Stimulated activated naive CD8-positive, alpha-beta T cell treated with anti-CD3 and anti-CD28 coated beads, Interleukin-15, amount 100 ng/mL, for 72 hours (primary cell): Measurements from ENCODE around the gene ZSCAN5A.
"Not testable (repeated sequence)": the region's sequence is repeated elsewhere in the genome, so short reads cannot be mapped to it uniquely, and the experiment has no call there.

Experiments used
- ATAC-seq: fragments of 150-1000 bp; cut with Tn5 transposase; 2 replicates; pipeline ENCODE4 v1.10.0; 2021; ENCODE audit warnings: mild to moderate bottlenecking, moderate library complexity
- DNase-seq, 2 donors: peaks; one replicate each; pipeline ENCODE4 v3.0.0; 2021 to 2022
- H3K27ac Mint-ChIP-seq, 2 donors: one replicate each; pipeline ENCODE4 v1.8.0; 2022; ENCODE audit warnings: mild to moderate bottlenecking in 2 of 2, mixed read lengths in 2 of 2, moderate library complexity in 2 of 2
- H3K27me3 Mint-ChIP-seq: one replicate; pipeline ENCODE4 v1.8.0; 2022; ENCODE audit warnings: mixed read lengths
- H3K4me1 Mint-ChIP-seq: one replicate; pipeline ENCODE4 v1.8.0; 2022; ENCODE audit warnings: mild to moderate bottlenecking, mixed read lengths
- H3K4me3 Mint-ChIP-seq, 2 donors: one replicate each; pipeline ENCODE4 v1.8.0; 2022; ENCODE audit warnings: mild to moderate bottlenecking in 2 of 2, mixed read lengths in 2 of 2, moderate library complexity in 1 of 2
- H3K9me3 Mint-ChIP-seq, 2 donors: one replicate each; pipeline ENCODE4 v1.8.0; 2022; ENCODE audit warnings: mixed read lengths in 2 of 2

The ZSCAN5A gene

GRCh38 chr19:56266051-56266450 lies 48.6 kb downstream of the ZSCAN5A start:
- Mint-ChIP-seq H3K9me3 (no peaks in the 10 kb centered on the region), H3K4me3 (no peak overlapping the region), H3K27ac (no peak overlapping the region), H3K27me3 (no peaks in the 10 kb centered on the region), H3K4me1 (no peaks in the 10 kb centered on the region)
- DNase-seq (no peak), ATAC-seq (no peak)

- no peaks in the 10 kb centered on the region for H3K9me3 Mint-ChIP-seq
- no peaks in the 10 kb centered on the region for H3K27me3 Mint-ChIP-seq
- no peaks in the 10 kb centered on the region for H3K4me1 Mint-ChIP-seq
- no peak overlapping the region for H3K4me3 Mint-ChIP-seq
- ATAC-seq, result no peak
- no peak overlapping the region for H3K27ac Mint-ChIP-seq
- no peak for DNase-seq
Observed at GRCh38 chr19:56263319-56263718, 51.3 kb downstream of the ZSCAN5A start.

- not testable (repeated sequence) for H3K27me3 Mint-ChIP-seq, ATAC-seq, H3K9me3 Mint-ChIP-seq, H3K4me1 Mint-ChIP-seq, DNase-seq, H3K4me3 Mint-ChIP-seq
- H3K27ac Mint-ChIP-seq, result peak overlapping the region in 1 of 2 donors; percentile 67
Observed at GRCh38 chr19:56261932-56262331, 52.7 kb downstream of the ZSCAN5A start.

- Mint-ChIP-seq H3K27ac (no peak overlapping the region), H3K9me3 (no peaks in the 10 kb centered on the region), H3K4me3 (no peak overlapping the region), H3K4me1 (no peaks in the 10 kb centered on the region), H3K27me3 (no peaks in the 10 kb centered on the region)
- ATAC-seq, result no peak
- no peak for DNase-seq
Observed at GRCh38 chr19:56261145-56261544, 53.5 kb downstream of the ZSCAN5A start.

- DNase-seq (no peak), ATAC-seq (no peak)
- no peak overlapping the region for H3K4me3 Mint-ChIP-seq
- no peaks in the 10 kb centered on the region for H3K4me1 Mint-ChIP-seq
- no peak overlapping the region for H3K27ac Mint-ChIP-seq
- no peaks in the 10 kb centered on the region for H3K27me3 Mint-ChIP-seq
- no peaks in the 10 kb centered on the region for H3K9me3 Mint-ChIP-seq
Observed at GRCh38 chr19:56258272-56258671, 56.4 kb downstream of the ZSCAN5A start.

GRCh38 chr19:56253737-56254136 lies 60.9 kb downstream of the ZSCAN5A start:
- DNase-seq (no peak), ATAC-seq (no peak)
- Mint-ChIP-seq H3K4me3 (no peak overlapping the region), H3K9me3 (peaks cover 9% of the 10 kb centered on the region in 2 donors), H3K27ac (no peak overlapping the region), H3K27me3 (no peaks in the 10 kb centered on the region), H3K4me1 (peaks cover 8% of the 10 kb centered on the region)

- peaks cover 9% of the 10 kb centered on the region in 2 donors for H3K9me3 Mint-ChIP-seq
- ATAC-seq (peak; percentile 77), DNase-seq (peak; percentile 79 to 82)
- peak overlapping the region in 1 of 2 donors; percentile 84 for H3K27ac Mint-ChIP-seq
- no peak overlapping the region for H3K4me3 Mint-ChIP-seq
- no peaks in the 10 kb centered on the region for H3K27me3 Mint-ChIP-seq
- peaks cover 8% of the 10 kb centered on the region for H3K4me1 Mint-ChIP-seq
Observed at GRCh38 chr19:56252699-56253422, 61.8 kb downstream of the ZSCAN5A start.

GRCh38 chr19:56248736-56249338 lies 65.8 kb downstream of the ZSCAN5A start:
- not testable (repeated sequence) for H3K4me3 Mint-ChIP-seq, H3K27me3 Mint-ChIP-seq, ATAC-seq, H3K9me3 Mint-ChIP-seq, DNase-seq, H3K27ac Mint-ChIP-seq, H3K4me1 Mint-ChIP-seq

- not testable (repeated sequence) for H3K4me1 Mint-ChIP-seq, H3K27me3 Mint-ChIP-seq, ATAC-seq, H3K4me3 Mint-ChIP-seq, DNase-seq, H3K9me3 Mint-ChIP-seq
- peak overlapping the region in 1 of 2 donors; percentile 84 for H3K27ac Mint-ChIP-seq
Observed at GRCh38 chr19:56245764-56246163, 68.9 kb downstream of the ZSCAN5A start.

- ATAC-seq (no peak), DNase-seq (no peak)
- Mint-ChIP-seq H3K4me1 (no peaks in the 10 kb centered on the region), H3K27ac (no peak overlapping the region), H3K27me3 (no peaks in the 10 kb centered on the region), H3K9me3 (no peaks in the 10 kb centered on the region), H3K4me3 (no peak overlapping the region)
Observed at GRCh38 chr19:56245121-56245740, 69.4 kb downstream of the ZSCAN5A start.

GRCh38 chr19:56223481-56223880 lies 91.2 kb downstream of the ZSCAN5A start:
- DNase-seq, result no peak
- Mint-ChIP-seq H3K4me3 (no peak overlapping the region), H3K9me3 (no peaks in the 10 kb centered on the region), H3K27me3 (no peaks in the 10 kb centered on the region), H3K27ac (peak overlapping the region in 1 of 2 donors; percentile 66), H3K4me1 (no peaks in the 10 kb centered on the region)
- no peak for ATAC-seq

- H3K27ac Mint-ChIP-seq, result no peak overlapping the region
- ATAC-seq (no peak), DNase-seq (no peak)
- no peak overlapping the region for H3K4me3 Mint-ChIP-seq
- H3K27me3 Mint-ChIP-seq, result peaks cover 5% of the 10 kb centered on the region
- H3K9me3 Mint-ChIP-seq, result no peaks in the 10 kb centered on the region
- H3K4me1 Mint-ChIP-seq, result peaks cover 3% of the 10 kb centered on the region
Observed at GRCh38 chr19:56222901-56223300, 91.7 kb downstream of the ZSCAN5A start.

- Mint-ChIP-seq H3K27me3 (peaks cover 15% of the 10 kb centered on the region), H3K4me3 (no peak overlapping the region), H3K9me3 (no peaks in the 10 kb centered on the region), H3K4me1 (peaks cover 5% of the 10 kb centered on the region), H3K27ac (no peak overlapping the region)
- no peak for DNase-seq
- no peak for ATAC-seq
Observed at GRCh38 chr19:56221851-56222250, 92.8 kb downstream of the ZSCAN5A start.

GRCh38 chr19:56221442-56221841 lies 93.2 kb downstream of the ZSCAN5A start:
- peaks cover 20% of the 10 kb centered on the region for H3K27me3 Mint-ChIP-seq

GRCh38 chr19:56218961-56219360 lies 95.7 kb downstream of the ZSCAN5A start:
- Mint-ChIP-seq H3K9me3 (no peaks in the 10 kb centered on the region), H3K4me3 (no peak overlapping the region), H3K4me1 (peaks cover 5% of the 10 kb centered on the region), H3K27me3 (peaks cover 44% of the 10 kb centered on the region), H3K27ac (no peak overlapping the region)
- ATAC-seq (no peak), DNase-seq (no peak)

More at GRCh38 chr19:56221442-56221841, 93.2 kb downstream of the ZSCAN5A start:
- not testable (repeated sequence) for H3K4me1 Mint-ChIP-seq, H3K27ac Mint-ChIP-seq, DNase-seq, H3K9me3 Mint-ChIP-seq, H3K4me3 Mint-ChIP-seq, ATAC-seq
